ENCODE results near the gene PAM.

Gene PAM

GRCh38 chr5:102815540-102816332 lies 60.6 kb downstream of the PAM start:
- DNase-seq: peak; percentile 61

GRCh38 chr5:102818345-102818744 lies 63.2 kb downstream of the PAM start:
- no peak for DNase-seq

DNA sequence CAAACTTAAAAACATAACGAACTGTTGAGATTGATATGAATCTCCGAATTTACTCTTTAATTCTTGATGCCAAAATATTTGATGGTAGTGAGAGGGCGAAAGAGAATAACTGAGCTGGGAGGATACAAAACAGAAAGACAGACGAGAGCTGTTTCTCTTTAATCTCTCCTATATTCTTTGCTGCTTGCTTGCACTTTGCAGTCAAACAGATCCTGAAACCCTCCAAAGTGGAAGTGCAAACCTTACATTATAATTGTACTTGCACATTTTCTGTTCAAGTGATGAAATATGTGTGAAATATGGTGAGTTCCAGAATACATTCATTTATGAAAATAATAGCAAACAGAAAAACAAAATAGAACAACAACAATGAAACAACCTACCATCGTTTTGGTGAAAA lies 63.8 kb downstream of the PAM start:
- no peak for DNase-seq

- DNase-seq: no peak
Measured at GRCh38 chr5:102819634-102820033, 64.5 kb downstream of the PAM start.

DNA sequence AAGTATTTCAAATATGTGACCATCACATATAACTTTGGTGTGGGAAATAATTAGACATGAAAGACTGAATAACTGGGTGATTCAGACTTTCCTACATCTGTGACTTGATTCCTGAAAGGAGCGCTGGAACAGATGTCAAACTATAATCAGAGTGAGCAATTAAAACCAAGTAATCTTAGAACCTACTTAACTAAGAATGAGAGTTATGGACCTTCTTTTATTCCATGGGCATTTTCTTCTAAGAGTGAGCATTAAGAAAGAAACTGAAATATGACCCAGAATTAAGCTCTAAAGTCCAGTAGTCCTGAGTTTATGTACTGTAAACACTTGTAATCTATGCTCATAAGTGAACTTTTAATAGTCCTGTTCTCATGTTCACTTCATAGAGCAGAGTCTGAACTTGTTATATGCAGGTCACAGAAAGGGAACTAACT lies 68.4 kb downstream of the PAM start:
- no peak for DNase-seq

DNA sequence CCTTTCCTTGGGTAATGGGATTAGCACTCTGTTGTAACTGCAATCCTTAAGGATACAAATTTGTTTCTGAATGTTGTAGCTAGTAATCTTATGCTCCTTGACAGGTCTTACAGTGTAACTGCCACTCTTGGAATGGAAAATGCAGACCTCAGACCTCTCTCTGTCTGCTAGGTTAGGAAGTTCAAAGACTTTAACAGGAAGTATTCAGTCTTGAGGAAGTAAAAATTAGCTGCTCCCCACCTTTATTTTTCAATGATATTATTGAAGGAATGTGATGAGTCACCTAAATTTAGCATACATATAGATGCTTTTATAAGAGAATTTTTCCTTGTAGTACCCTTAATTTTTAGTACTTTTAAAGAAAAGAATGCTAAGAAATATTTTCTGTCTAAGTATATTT lies 71.5 kb downstream of the PAM start:
- no peak for DNase-seq

DNA sequence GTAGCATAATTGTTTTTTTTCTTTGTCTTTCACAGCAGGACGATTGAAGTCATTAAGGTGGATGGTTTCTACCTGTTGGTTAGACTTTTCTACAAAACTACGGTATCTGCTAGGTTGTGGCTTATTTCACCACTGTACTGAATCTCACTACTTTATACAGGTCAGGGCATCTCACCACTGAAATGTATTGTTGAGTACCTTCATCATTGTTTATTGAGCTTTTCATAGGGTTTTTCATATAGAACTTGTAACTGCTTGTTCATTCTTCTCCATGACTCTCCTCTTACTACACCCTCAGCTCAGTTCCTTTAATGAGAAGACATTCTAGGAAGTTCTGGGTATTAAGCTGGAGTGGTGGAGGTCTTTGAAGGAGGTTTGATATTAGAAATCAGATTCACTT lies 75.1 kb downstream of the PAM start:
- no peak for DNase-seq

DNA sequence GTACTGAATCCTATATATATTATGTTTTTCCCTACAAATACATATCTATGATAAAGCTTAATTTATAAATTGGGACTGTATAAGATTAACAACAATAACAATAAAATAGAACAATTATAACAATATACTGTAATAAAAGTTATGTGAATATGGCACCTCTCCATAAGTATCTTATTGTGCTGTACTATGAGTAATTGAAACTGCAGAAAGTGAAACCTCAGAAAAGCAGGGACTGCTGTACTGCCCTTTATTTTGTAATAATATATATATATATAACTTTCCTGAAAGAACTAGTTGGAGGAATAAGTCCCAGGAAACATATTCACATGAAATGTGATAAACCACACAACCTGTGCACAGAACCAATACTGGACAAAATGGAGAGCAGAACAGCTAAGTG lies 77.3 kb downstream of the PAM start:
- no peak for DNase-seq

DNA sequence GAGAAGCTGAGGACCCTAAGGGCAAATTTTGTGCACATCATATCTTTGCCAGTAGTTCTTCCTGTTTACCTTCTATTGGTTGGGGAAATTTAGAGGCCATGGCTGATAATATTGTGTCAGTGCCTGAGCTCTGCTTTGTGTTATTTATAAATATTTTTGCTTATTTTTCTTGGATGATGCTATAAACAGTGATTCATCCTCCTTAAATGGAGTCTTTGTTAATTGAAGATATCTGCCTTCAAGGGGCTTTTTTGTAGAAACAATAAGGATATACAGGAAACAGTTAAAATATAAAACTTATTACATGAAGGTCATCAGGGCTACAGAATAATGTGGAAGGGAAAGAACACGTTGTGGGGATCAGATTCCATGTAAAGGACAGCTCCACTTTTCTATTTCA lies 78.0 kb downstream of the PAM start:
- no peak for DNase-seq

- no peak for DNase-seq
Measured at GRCh38 chr5:102834438-102834964, 79.4 kb downstream of the PAM start.

- no peak for DNase-seq
Measured at GRCh38 chr5:102835717-102836116, 80.6 kb downstream of the PAM start.

DNA sequence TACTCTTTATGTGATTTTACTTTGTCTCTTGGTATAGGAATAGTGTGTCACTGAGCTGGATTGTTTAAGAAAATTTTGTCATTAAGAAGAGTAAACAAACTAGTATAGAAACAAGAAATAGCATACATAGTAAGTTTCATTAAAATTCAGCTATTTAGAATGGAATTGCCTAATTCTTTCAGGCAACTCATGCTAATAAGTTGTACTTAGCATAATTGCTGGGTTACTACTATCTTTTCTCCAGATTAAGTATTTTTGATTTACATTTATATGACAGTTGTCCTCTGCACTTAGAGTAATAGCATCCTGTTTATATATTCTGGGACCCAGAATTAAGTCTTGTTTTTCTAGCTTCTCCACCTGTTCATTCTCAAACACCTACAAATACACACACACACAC lies 85.9 kb downstream of the PAM start:
- DNase-seq: no peak

- no peak for DNase-seq
Measured at GRCh38 chr5:102843997-102844396, 88.9 kb downstream of the PAM start.

- DNase-seq: no peak
Measured at GRCh38 chr5:102845041-102845440, 89.9 kb downstream of the PAM start.

DNA sequence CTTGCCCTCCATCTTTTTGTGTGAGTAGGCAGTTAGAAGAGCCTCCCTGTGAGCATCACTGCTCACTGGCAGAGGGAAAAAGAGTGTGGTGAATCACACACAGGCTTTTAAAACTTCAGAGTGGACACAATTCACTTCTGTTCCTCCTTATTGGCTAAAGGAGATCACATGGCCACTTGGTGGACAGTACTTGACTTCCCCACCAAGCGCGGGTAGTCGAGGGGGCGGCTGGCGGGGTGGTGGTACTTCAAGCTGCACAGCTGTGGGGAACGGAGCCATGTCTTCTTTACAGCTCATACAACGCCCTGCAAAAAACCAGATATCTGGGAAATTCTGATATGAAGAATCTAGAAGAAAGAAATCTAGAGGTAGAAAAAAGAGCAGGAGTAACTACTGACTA lies 95.4 kb downstream of the PAM start:
- no peak for DNase-seq

- DNase-seq: no peak
Measured at GRCh38 chr5:102853680-102854079, 98.6 kb downstream of the PAM start.

- no peak for DNase-seq
Measured at GRCh38 chr5:102855681-102856388, 100.7 kb downstream of the PAM start.

GRCh38 chr5:102856389-102856777 lies 101.3 kb downstream of the PAM start:
- no peak for DNase-seq

DNA sequence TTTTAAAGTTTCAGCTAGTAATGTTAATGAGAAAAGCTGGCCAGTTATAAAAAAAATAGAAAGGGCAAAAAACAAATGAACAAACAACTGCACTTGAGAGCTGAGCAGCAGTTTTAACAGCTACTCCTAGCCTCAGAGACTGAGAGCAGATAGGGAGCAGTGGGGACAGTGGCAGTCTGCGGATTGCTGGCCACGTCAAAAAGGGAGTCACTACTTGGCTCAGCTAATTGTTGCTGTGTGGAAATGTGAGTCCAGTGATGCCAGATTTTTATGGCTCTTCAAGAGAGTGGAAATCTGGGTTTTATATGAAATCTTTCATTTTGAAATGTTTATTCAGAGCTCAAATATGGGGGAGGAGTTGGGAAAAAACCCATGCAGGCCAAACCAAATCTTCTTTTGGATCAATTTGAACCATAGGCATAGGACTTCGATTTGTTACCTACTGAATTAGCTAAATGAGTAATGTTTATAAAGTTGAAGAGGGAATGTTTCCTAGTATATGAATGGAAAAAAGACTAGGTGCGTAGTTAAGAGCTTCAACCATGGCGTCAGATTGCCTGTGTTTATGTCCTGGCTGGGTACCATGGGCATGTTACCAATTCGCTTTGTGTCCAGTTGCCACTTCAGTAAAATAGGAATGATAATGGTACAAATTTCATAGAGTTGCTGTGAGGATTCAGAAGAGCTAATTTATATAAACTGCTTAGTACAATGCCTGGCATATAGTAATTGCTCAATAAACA lies 102.1 kb downstream of the PAM start:
- DNase-seq: no peak

DNA sequence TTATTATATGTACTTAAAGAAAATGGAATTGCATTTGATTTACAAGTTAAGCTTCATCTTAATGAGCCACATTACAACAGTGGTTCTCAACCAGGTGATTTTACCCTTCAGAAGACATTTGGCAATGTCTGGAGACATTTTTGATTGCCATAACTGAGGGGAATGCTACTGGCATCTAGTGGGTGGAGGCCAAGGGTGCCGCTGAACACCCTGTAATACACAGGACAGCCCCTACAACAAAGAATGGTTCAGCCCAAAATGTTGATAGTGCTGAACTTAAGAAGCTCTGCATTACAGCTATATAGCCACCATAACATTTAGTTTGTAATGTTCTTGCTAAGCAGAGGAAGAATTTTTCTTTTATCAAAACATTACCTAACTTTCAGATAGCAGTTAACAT lies 103.1 kb downstream of the PAM start:
- no peak for DNase-seq

DNA sequence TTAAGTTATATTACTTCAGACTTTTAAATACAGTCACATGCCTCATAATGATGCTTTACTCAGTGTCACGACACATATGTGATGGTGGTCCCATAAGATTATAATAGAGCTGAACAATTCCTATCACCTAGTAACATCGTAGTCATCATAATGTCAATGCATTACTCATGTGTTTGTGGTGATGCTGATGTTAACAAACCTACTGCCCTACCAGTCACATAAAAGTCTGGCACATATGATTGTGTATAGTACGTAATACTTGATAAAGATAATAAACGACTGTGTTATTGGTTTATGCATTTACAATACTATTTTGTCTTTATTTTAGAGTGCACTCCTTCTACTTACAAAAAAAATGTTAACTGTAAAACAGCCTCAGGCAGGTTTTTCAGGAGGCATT lies 103.7 kb downstream of the PAM start:
- DNase-seq: no peak

DNA sequence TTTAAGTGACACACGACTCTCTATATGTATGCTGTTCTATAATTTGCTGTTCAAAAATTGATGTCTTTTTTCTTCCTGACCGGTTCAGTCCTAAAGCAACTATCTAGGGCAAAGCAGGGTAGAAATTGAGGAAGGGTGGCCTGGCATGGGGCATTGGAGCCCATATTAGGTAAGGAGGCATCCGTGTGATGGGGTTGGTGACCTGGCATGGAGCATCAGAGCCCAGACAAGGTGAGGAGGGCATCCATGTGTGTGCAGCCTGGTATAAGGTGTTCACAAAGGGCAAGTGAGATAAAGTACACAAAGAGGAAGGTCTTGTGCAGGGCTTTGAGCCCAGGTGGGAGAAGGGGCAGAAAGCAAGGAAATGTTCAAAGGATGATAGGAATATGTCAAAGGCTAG lies 104.9 kb downstream of the PAM start:
- DNase-seq: no peak

GRCh38 chr5:102863058-102863457 lies 108.0 kb downstream of the PAM start:
- no peak for DNase-seq
